HFFc6 (cell line): ENCODE results near the gene SLC10A7. TPM values are rescaled to one million over a fixed set of nuclear protein-coding genes. Genes with fewer than 3 reads are reported as not detected.
A peak's percentile ranks its signal among the peaks of the same experiment; 100 is the strongest.
"Not testable (repeated sequence)": the region's sequence is repeated elsewhere in the genome, so short reads cannot be mapped to it uniquely, and the experiment has no call there.

Source experiments
- DNase-seq: peaks from one replicate; pipeline ENCODE4 v3.0.0-alpha.2; 2018
- H3K27ac Mint-ChIP-seq: 2 replicates; pipeline ENCODE4 v1.8.0; 2020; ENCODE audit warnings: mild to moderate bottlenecking, mixed read lengths
- H3K27me3 Mint-ChIP-seq: 2 replicates; pipeline ENCODE4 v1.8.0; 2021; ENCODE audit warnings: mild to moderate bottlenecking, moderate library complexity, mixed read lengths; ENCODE audit not compliant: insufficient read depth
- H3K36me3 Mint-ChIP-seq: 2 replicates; pipeline ENCODE4 v1.8.0; 2021; ENCODE audit warnings: low read depth, mixed read lengths
- H3K4me1 Mint-ChIP-seq: 2 replicates; pipeline ENCODE4 v1.8.0; 2020; ENCODE audit warnings: low read depth, mixed read lengths
- H3K4me3 Mint-ChIP-seq: 2 replicates; pipeline ENCODE4 v1.8.0; 2020; ENCODE audit warnings: mild to moderate bottlenecking, moderate library complexity, mixed read lengths
- H3K9me3 Mint-ChIP-seq: 2 replicates; pipeline ENCODE4 v1.8.0; 2020; ENCODE audit warnings: mild to moderate bottlenecking, mixed read lengths
- CTCF ChIP-seq: fragments of 200-600 bp; sonication (generic); IDR thresholded peaks from 2 replicates; pipeline ENCODE4 v1.5.0; 2021; ENCODE audit warnings: antibody characterized with exemption, mild to moderate bottlenecking
- total RNA-seq, 6 experiments: library from RNA; stranded (reverse); fragmentation: NEBNext Ultra II Directional; extraction: Animal tissue kit (Norgen Biotek cat#: 25700); gene quantifications; 2 replicates in 1 of 6; 3 replicates in 5 of 6; pipeline ENCODE4 v1.2.3, GENCODE V29; 2021

SLC10A7 gene
- total RNA-seq, 6 experiments from 2014 or later = 8.8 to 13.2 (median 10.7) TPM

GRCh38 chr4:146370841-146371240 lies 150.9 kb downstream of the SLC10A7 start:
- Mint-ChIP-seq H3K27me3 (no peaks in the 10 kb centered on the region), H3K4me1 (peaks cover 40% of the 10 kb centered on the region), H3K4me3 (peak overlapping the region; percentile 18; the same call in 1 of the 2 replicates), H3K36me3 (no peaks in the 10 kb centered on the region), H3K27ac (peak overlapping the region; percentile 39), H3K9me3 (no peaks in the 10 kb centered on the region)
- peak; percentile 69 for DNase-seq
- no peak for TF ChIP-seq CTCF

- peaks cover 40% of the 10 kb centered on the region for H3K4me1 Mint-ChIP-seq
- no peaks in the 10 kb centered on the region for H3K9me3 Mint-ChIP-seq
- no peaks in the 10 kb centered on the region for H3K36me3 Mint-ChIP-seq
- no peak overlapping the region for H3K27ac Mint-ChIP-seq
- TF ChIP-seq CTCF = no peak
- no peak for DNase-seq
- no peaks in the 10 kb centered on the region for H3K27me3 Mint-ChIP-seq
- H3K4me3 Mint-ChIP-seq = no peak overlapping the region
Measured at GRCh38 chr4:146369446-146369845, 152.3 kb downstream of the SLC10A7 start.

DNA sequence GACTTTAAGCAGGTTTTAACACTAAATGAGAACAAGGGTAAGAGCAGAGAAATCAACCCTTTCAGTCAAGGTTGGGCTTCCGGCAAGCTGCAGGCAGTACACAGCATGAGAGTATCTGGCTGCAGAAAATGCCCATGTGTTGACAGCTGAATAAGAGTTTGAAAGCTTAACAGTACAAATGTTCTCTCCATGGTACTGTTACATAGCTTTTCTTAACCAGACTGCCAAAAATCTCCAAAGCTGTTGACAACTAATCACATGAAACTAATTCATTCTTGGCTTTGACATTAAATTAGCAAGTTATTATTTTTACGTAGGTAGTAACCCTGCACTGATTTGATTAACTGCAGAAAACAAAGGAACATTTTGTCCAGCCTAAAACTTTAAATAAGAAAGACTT lies 153.5 kb downstream of the SLC10A7 start:
- Mint-ChIP-seq H3K27me3 (no peaks in the 10 kb centered on the region), H3K4me1 (peaks cover 40% of the 10 kb centered on the region), H3K9me3 (no peaks in the 10 kb centered on the region), H3K36me3 (no peaks in the 10 kb centered on the region), H3K4me3 (no peak overlapping the region), H3K27ac (no peak overlapping the region)
- TF ChIP-seq CTCF = no peak
- DNase-seq = no peak

DNA sequence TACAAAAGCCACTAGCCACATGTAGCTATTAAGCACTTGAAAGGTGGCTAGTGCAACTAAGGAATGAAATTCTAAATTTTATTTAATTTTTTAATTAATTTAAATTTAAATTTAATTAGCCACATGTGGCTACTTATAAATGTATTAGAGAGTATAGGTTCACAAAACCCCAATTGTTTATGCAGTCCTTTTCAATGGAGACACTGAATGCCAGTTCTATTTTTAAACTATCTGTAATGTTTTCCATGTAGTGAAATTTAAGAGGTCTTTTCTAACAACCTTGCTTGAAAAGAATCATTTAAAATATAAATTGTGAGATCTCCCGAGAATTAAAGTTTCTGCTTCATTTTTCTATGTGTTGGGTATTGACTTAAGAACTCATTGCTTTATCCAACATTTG lies 154.4 kb downstream of the SLC10A7 start:
- Mint-ChIP-seq H3K36me3 (no peaks in the 10 kb centered on the region; the same call in 1 of the 2 replicates), H3K4me1 (peaks cover 35% of the 10 kb centered on the region), H3K27ac (no peak overlapping the region), H3K9me3 (no peaks in the 10 kb centered on the region), H3K27me3 (no peaks in the 10 kb centered on the region), H3K4me3 (no peak overlapping the region)
- no peak for DNase-seq
- no peak for TF ChIP-seq CTCF

- no peaks in the 10 kb centered on the region for H3K9me3 Mint-ChIP-seq
- peaks cover 7% of the 10 kb centered on the region; the same call in 1 of the 2 replicates for H3K4me1 Mint-ChIP-seq
- no peak for DNase-seq
- H3K27me3 Mint-ChIP-seq = no peaks in the 10 kb centered on the region
- no peaks in the 10 kb centered on the region; the same call in 1 of the 2 replicates for H3K36me3 Mint-ChIP-seq
- no peak overlapping the region for H3K27ac Mint-ChIP-seq
- TF ChIP-seq CTCF = no peak
- H3K4me3 Mint-ChIP-seq = no peak overlapping the region
Measured at GRCh38 chr4:146359771-146360170, 162.0 kb downstream of the SLC10A7 start.

DNA sequence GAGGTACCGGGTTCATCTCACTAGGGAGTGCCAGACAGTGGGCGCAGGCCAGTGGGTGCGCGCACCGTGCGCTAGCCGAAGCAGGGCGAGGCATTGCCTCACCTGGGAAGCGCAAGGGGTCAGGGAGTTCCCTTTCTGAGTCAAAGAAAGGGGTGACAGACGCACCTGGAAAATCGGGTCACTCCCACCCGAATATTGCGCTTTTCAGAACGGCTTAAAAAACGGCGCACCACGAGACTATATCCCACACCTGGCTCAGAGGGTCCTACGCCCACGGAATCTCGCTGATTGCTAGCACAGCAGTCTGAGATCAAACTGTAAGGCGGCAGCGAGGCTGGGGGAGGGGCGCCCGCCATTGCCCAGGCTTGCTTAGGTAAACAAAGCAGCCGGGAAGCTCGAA lies 171.6 kb downstream of the SLC10A7 start:
- not testable (repeated sequence) for H3K36me3 Mint-ChIP-seq, H3K4me1 Mint-ChIP-seq, H3K27me3 Mint-ChIP-seq, H3K27ac Mint-ChIP-seq, H3K4me3 Mint-ChIP-seq, H3K9me3 Mint-ChIP-seq, DNase-seq
